ENCODE measurements around the gene EEA1.

DNA sequence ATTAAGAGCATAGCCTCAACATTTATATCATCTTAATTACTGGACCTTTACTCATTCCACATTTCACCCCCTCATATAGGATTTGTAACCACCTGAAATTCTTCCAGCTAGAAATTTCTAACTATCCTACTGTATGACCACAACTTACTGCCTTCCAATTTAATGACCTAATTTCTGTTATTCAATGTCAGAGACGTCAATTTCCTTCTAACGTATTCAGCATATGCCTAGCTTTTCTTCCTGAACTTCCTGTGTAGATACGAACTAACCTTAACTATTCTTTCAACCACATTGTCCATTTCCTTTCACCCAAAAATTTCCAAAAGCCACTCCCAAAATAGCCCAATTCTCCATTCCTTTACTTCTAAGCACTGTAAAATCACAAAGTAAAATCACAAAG is 108.0 kb downstream of the EEA1 start:
- TF ChIP-seq CTCF (conservative IDR thresholded peaks at IDR 0.05; ENCODE audit: low read depth, low read length) (no peak), EZH2 (IDR thresholded peaks at IDR 0.05; ENCODE audit: borderline replicate concordance, low read depth, low read length, poor library complexity, severe bottlenecking) (no peak)

All from A673 (cell line).